ENCODE data around the gene NSRP1.
"Not testable (repeated sequence)": the region's sequence is repeated elsewhere in the genome, so short reads cannot be mapped to it uniquely, and the experiment has no call there.

Gene NSRP1

DNA sequence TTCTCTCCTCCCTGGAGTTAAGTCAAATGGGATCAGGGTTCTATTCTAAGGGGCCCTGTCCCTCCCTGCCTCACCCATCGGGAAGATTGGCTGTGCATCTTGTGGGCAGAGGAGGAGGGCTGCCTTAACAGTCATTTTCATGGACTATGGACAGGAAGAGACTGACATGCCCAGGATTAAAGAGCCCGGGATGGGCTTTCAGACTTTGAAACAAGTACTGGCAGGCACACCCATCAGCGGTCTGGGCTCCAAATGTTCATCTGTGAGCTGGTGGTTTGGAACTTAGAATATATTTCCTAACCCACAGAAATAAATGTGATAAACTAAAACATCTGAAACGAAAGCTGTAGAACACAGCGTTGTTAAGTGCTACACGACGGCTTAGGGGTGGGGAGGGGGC is 112.4 kb downstream of the NSRP1 start:
- TF ChIP-seq, protein P1, sequence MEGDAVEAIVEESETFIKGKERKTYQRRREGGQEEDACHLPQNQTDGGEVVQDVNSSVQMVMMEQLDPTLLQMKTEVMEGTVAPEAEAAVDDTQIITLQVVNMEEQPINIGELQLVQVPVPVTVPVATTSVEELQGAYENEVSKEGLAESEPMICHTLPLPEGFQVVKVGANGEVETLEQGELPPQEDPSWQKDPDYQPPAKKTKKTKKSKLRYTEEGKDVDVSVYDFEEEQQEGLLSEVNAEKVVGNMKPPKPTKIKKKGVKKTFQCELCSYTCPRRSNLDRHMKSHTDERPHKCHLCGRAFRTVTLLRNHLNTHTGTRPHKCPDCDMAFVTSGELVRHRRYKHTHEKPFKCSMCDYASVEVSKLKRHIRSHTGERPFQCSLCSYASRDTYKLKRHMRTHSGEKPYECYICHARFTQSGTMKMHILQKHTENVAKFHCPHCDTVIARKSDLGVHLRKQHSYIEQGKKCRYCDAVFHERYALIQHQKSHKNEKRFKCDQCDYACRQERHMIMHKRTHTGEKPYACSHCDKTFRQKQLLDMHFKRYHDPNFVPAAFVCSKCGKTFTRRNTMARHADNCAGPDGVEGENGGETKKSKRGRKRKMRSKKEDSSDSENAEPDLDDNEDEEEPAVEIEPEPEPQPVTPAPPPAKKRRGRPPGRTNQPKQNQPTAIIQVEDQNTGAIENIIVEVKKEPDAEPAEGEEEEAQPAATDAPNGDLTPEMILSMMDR (IDR thresholded peaks at IDR 0.05; ENCODE audit: low read depth, low read length) = no peak
- no peaks in the 10 kb centered on the region for H3K27me3 ChIP-seq (ENCODE audit: insufficient read depth, low read depth, severe bottlenecking)
- H3K36me3 ChIP-seq = no peaks in the 10 kb centered on the region
- H3K9me3 ChIP-seq (ENCODE audit: severe bottlenecking) = no peaks in the 10 kb centered on the region
- no peak overlapping the region for H3K27ac ChIP-seq
- H3K4me3 ChIP-seq (ENCODE audit: low read depth, low read length) = no peak overlapping the region
- DNase-seq = no peak

DNA sequence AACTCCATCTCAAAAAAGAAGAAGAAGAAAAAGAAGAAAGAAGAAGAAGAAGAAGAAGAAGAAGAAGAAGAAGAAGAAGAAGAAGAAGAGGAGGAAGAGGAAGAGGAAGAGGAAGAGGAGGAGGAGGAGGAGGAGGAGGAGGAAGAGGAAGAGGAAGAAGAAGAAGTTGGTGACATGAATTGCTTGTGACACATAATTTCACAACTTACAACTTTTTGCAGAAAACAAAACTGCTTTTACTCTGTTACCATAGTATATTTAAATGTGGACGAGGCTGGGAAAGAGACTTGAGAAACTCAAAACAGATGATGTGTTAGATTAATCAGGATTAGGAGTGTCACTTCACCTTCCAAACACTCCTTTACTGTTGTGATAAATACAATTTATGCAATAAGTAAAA is 113.4 kb downstream of the NSRP1 start:
- H3K36me3 ChIP-seq; DNase-seq; H3K27ac ChIP-seq; H3K4me3 ChIP-seq (ENCODE audit: low read depth, low read length); H3K27me3 ChIP-seq (ENCODE audit: insufficient read depth, low read depth, severe bottlenecking); H3K9me3 ChIP-seq (ENCODE audit: severe bottlenecking): not testable (repeated sequence)

DNA sequence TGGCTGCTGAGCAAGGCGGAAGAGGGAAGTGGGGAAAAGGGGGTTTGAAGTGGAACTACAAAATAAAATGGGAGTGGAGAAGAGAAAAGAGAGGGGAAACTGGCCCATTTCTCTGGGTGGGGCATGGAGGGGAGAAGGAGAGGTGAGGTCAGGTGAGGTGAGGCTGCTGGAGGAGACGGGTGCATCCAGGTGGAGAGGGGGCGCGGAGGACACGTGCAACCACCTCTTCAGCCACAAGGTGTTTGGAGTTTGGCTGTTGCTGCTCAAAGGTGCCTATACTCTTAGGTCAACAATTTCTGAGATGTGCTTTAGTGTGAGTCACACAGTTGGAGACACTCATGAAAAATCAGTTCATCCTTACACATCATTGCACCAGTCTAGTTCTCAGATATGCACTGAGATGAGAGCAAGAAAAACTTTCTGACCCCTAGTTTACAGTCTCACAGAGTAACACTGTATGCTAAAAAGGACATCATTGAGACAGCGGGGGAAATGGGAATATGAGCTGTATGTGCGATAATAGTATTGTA is 114.0 kb downstream of the NSRP1 start:
- Histone ChIP-seq H3K27me3 (ENCODE audit: insufficient read depth, low read depth, severe bottlenecking) (no peaks in the 10 kb centered on the region), H3K9me3 (ENCODE audit: severe bottlenecking) (no peaks in the 10 kb centered on the region), H3K4me3 (ENCODE audit: low read depth, low read length) (no peak overlapping the region), H3K36me3 (no peaks in the 10 kb centered on the region), H3K27ac (no peak overlapping the region)
- DNase-seq = no peak
- TF ChIP-seq, protein P1 (IDR thresholded peaks at IDR 0.05; ENCODE audit: low read depth, low read length) = 0 out of 2 replicates have a peak, but pooled peaks have one; percentile 7

DNA sequence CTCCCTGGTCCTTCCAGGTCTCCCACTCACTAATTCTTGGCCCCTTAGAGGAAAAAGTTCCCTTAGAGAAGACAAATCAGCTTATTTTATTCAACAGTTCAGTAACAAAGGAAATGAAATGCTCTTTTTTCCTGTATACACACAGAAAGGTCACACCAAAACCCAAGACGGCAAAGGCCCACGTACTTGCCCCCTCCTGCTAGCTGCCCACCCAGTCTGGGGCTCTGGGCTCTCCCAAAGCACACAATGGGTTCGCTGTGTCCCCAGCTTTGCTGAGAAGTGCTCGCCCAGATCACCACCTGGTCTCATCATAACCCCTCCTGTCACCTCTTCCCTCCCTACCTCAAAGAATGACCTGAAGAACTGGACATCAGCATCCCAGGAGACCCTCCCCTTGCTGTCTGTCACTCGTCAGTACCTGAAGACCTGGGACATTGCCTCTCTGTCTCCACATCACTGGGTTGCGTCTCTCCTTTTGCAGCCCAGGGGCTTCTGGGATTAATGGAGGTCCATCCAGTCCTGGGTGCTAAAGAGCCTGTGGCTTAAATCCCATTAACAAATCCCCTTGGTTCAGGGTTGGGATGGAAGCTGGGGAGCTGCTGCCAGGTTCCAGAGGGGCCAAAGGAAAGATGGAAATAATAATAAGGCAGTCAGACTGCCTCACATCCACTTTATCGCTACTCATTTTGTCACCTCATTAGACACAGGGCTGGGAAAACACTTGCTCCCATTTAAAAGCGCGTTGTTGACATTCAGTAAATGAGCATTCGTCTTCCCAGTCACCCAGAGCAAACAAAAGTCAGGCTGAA is 115.6 kb downstream of the NSRP1 start:
- DNase-seq = no peak
- no peaks in the 10 kb centered on the region for H3K36me3 ChIP-seq

DNA sequence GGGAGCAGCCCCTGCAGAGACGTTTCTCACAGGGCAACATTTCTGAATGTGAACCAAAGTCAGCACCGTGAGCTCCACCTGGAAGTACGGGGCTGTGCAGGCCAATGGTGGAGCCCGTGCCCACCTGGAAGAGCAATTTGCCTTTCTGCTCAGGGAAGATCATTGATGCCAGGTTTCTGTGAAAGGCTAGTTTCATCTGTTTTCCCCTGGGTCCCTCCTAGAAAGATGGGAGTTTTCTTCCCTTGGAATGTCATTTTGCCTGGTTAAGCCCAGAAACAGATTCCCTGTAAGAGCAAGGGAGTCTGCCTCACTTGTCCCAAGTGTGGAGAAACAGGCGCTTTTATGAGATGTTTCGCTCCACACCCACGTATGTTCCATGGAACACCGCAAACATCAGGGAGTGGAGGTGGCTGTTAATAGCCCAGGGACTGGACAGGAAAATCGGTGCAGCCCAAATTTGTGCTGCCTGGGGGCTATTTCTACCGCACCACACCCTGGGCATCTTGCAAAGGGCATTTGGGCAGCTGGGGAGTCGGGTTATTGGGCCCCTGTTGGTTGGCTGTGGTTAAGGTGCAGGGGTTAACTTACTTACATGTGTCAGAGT is 116.3 kb downstream of the NSRP1 start:
- Histone ChIP-seq H3K27ac (no peak overlapping the region), H3K4me3 (ENCODE audit: low read depth, low read length) (no peak overlapping the region), H3K9me3 (ENCODE audit: severe bottlenecking) (no peaks in the 10 kb centered on the region), H3K36me3 (no peaks in the 10 kb centered on the region), H3K27me3 (ENCODE audit: insufficient read depth, low read depth, severe bottlenecking) (no peaks in the 10 kb centered on the region)
- TF ChIP-seq, protein P1 (IDR thresholded peaks at IDR 0.05; ENCODE audit: low read depth, low read length) = no peak
- no peak for DNase-seq

More for the DNA sequence above, 115.6 kb downstream of the NSRP1 start:
- TF ChIP-seq, protein P1 (IDR thresholded peaks at IDR 0.05; ENCODE audit: low read depth, low read length) = no peak
- no peak overlapping the region for H3K27ac ChIP-seq
- H3K27me3 ChIP-seq (ENCODE audit: insufficient read depth, low read depth, severe bottlenecking) = no peaks in the 10 kb centered on the region
- H3K4me3 ChIP-seq (ENCODE audit: low read depth, low read length) = no peak overlapping the region
- no peaks in the 10 kb centered on the region for H3K9me3 ChIP-seq (ENCODE audit: severe bottlenecking)

DNA sequence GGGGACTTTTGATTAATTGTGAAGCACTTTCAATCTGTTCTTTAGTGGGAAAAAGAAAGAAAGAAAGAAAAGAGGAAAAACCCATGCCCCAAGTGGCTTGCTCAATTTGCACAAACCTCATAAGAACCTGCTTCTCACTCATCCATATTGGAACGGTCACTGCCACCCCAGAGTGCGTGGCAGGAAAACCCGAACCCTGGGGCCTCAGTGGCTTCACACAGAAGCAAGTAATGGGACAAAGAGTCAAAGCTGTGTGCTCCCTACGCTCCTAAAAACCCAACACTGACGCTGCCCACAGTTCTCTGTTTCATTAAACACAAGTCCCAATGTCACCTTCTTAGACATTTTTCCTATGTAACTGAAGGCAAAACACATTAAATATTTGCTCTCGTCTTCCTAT is 117.7 kb downstream of the NSRP1 start:
- Histone ChIP-seq H3K4me3 (ENCODE audit: low read depth, low read length) (no peak overlapping the region), H3K27ac (no peak overlapping the region), H3K9me3 (ENCODE audit: severe bottlenecking) (no peaks in the 10 kb centered on the region), H3K27me3 (ENCODE audit: insufficient read depth, low read depth, severe bottlenecking) (no peaks in the 10 kb centered on the region), H3K36me3 (no peaks in the 10 kb centered on the region)
- TF ChIP-seq, protein P1 (IDR thresholded peaks at IDR 0.05; ENCODE audit: low read depth, low read length) = no peak
- DNase-seq = no peak
